Right lobe of liver (tissue), 4 donors: ENCODE results near the gene SELENOV.

Experiments used
- POLR2A ChIP-seq: fragments of 450-650 bp; IDR thresholded peaks from one replicate; pipeline ENCODE4 v1.6.1; 2017; ENCODE audit warnings: antibody characterized with exemption, mild to moderate bottlenecking
- TF ChIP-seq, protein P1 (sequence below), 4 donors: fragments of 200-600 bp in 3 of 4; fragments of 450-650 bp in 1 of 4; IDR thresholded peaks; one replicate each; pipeline versions ENCODE4 v1.5.1 to v1.8.0; 2016 to 2022; ENCODE audit warnings: antibody characterized with exemption in 4 of 4, mild to moderate bottlenecking in 2 of 4
- donor health status: DM: no; HTN: no; CAD: no.
- donor health status: DM: no; HTN: no; CAD: no.
- donor health status: DM: no; HTN: yes; CAD: no.

DNA sequence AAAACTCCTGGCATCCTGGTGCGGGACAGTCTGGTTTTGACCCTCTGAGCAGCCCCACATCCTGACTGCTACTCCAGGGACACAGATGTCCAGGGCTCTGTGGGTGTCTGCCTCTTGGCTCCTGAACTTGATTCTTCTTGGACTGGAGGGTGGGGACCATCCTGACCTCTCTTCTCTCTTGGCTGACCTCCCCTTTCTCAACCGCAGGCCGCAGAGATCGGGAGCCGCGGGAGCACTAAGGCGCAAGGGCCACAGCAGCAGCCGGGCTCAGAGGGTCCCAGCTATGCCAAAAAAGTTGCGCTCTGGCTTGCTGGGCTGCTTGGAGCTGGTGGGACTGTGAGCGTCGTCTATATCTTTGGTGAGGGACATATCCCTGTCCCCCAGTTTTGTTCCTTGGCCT, 33.3 kb upstream of the SELENOV start:
- TF ChIP-seq, protein P1, sequence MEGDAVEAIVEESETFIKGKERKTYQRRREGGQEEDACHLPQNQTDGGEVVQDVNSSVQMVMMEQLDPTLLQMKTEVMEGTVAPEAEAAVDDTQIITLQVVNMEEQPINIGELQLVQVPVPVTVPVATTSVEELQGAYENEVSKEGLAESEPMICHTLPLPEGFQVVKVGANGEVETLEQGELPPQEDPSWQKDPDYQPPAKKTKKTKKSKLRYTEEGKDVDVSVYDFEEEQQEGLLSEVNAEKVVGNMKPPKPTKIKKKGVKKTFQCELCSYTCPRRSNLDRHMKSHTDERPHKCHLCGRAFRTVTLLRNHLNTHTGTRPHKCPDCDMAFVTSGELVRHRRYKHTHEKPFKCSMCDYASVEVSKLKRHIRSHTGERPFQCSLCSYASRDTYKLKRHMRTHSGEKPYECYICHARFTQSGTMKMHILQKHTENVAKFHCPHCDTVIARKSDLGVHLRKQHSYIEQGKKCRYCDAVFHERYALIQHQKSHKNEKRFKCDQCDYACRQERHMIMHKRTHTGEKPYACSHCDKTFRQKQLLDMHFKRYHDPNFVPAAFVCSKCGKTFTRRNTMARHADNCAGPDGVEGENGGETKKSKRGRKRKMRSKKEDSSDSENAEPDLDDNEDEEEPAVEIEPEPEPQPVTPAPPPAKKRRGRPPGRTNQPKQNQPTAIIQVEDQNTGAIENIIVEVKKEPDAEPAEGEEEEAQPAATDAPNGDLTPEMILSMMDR (IDR thresholded peaks at IDR 0.05) = no peak
- TF ChIP-seq POLR2A = no peak
